Measurements from ENCODE around the gene TMEM187. TPM values are rescaled to one million over a fixed set of nuclear protein-coding genes. Genes with fewer than 3 reads are reported as not detected.

Gene TMEM187
- total and polyA plus RNA-seq, 10 of the 15 experiments (the other 5 are each of a cell fraction or from before 2014, with no cell fraction given) = 0.45 to 8.5 (median 4.1) TPM

GRCh38 chrX:153970357-153971123 is 2.0 kb upstream of the TMEM187 start (continued):
- TF ChIP-seq ATF2 (IDR thresholded peaks at IDR 0.05; ENCODE audit: low read length) (no peak), CREM (IDR thresholded peaks at IDR 0.05; ENCODE audit: low read depth) (no peak), PML (IDR thresholded peaks at IDR 0.05; ENCODE audit: low read length) (no peak), ZZZ3 (IDR thresholded peaks at IDR 0.05; ENCODE audit: control insufficient read depth, insufficient read length, low read depth) (no peak), CBX3 (IDR thresholded peaks at IDR 0.05; ENCODE audit: borderline replicate concordance, low read depth) (no peak), CEBPZ (IDR thresholded peaks at IDR 0.05; ENCODE audit: low read depth, low read length) (no peak), SP1 (IDR thresholded peaks at IDR 0.05; ENCODE audit: low read depth, low read length) (no peak), WRNIP1 (IDR thresholded peaks at IDR 0.05; ENCODE audit: borderline replicate concordance, low read depth, low read length) (no peak), TCF12 (IDR thresholded peaks at IDR 0.05; ENCODE audit: low read depth, low read length) (no peak), CTCF (IDR thresholded peaks at IDR 0.05 in 2 of 3, conservative IDR thresholded peaks at IDR 0.05 in 1 of 3; ENCODE audit: control insufficient read depth in 2 of 3, extremely low read depth in 1 of 3, insufficient read depth in 1 of 3, low read depth in 3 of 3, low read length in 3 of 3) (no peak), ELK1 (IDR thresholded peaks at IDR 0.05; ENCODE audit: low read depth, low read length) (no peak), ZNF622 (IDR thresholded peaks at IDR 0.05) (no peak), NRF1 (conservative IDR thresholded peaks at IDR 0.05; ENCODE audit: low read depth, low read length) (no peak), ZNF687 (IDR thresholded peaks at IDR 0.05) (0 out of 2 replicates have a peak, but pooled peaks have one; percentile 39), ZBTB33 (IDR thresholded peaks at IDR 0.05) (no peak)

Data from GM12878 (cell line).